ENCODE results near the gene UBE2D3.
"Not testable (repeated sequence)": the region's sequence is repeated elsewhere in the genome, so short reads cannot be mapped to it uniquely, and the experiment has no call there.

UBE2D3 gene

DNA sequence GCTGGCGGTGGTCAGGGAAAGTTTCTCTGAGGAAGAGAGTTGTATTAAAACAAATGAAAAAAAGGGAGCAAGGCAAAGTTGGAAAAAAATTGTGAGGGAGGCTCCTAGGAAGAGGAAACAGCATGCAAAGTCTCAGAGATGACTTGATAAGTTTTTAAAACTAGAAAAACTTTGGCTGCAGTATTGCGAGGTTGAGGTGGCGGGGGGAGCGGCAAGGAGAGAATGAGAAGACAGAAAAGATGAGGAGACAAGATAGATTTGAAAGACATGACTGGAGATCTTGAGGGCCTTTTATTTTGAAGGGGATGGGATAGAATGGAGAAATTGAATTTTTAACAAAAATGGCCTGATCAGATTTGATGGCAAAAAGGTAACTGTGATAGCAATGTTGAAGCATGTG is 4.8 kb upstream of the UBE2D3 start:
- DNase-seq = no peak

DNA sequence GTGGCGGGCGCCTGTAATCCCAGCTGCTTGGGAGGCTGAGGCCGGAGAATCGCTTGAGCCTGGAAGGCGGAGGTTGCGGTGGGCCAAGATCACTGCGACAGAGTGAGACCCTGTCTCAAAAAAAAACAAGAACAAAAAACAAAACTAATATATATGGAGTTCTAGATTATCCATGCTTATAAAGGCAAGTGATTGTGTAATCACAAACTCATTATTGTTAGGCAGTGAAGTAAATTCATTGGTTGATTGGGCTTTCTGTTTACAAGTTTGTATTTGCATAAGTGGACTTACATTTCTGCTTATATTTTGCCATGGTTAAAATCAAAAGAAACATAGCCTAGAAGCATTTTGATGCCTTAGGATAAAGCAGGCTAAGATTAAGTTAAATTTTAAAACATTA is 2.5 kb upstream of the UBE2D3 start:
- no peak for DNase-seq

DNA sequence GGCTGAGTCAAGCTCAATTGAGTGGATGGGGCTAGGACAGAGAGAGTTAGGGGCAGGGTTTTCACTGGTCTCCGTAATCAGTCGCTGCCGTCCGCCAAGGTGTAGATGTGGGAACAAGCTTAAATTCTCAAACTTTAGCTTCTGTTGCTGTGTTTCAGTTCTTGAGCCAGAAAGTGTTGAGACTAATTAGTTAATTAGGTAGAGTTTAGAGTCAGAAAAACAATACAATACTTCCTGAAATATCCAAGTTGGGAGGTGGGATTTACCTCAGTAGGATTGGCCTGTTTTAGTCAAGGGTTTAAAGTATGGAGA is 1.1 kb upstream of the UBE2D3 start:
- no peak for DNase-seq

DNA sequence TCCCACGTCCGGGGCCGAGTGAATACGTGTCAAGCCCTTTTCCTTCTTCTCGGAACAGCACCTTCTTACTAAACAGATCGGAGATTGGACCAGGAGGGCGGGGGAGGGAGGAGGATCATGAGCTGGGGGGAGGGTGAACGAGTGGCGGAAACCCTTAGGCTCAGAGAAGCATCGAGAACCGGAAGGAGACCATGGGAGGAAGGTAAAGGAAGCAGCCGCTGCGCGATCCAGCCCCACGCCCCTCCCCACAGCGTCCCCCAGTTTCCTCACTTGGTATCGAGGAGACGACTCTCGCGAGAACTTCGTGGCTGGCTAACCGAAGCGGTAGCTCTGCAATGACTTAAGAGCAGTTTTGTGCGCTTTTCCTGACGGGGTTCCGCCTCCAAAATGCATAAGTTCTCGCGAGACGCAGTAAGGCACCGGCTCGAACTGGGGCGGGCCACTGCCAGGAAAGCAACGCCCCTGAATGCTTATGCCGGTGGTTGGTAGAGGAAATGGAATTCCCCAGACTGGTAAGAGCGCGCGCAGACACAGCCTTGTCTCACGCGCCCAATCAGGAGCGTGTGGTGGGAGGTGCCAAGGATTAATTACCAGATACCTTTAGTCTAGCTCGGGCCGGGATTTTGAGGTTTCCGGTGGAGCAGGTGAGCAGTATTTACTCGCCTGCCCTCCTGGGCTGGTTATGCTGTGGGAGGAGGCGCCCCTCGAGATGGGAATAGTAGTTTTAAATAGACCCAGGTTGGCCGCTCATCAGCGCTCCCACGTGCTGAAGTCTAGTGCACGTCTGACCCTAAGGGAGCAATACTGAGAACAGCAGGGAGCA is 534 bp upstream of the UBE2D3 start:
- peak; percentile 89 to 99 (median 97) for DNase-seq

DNA sequence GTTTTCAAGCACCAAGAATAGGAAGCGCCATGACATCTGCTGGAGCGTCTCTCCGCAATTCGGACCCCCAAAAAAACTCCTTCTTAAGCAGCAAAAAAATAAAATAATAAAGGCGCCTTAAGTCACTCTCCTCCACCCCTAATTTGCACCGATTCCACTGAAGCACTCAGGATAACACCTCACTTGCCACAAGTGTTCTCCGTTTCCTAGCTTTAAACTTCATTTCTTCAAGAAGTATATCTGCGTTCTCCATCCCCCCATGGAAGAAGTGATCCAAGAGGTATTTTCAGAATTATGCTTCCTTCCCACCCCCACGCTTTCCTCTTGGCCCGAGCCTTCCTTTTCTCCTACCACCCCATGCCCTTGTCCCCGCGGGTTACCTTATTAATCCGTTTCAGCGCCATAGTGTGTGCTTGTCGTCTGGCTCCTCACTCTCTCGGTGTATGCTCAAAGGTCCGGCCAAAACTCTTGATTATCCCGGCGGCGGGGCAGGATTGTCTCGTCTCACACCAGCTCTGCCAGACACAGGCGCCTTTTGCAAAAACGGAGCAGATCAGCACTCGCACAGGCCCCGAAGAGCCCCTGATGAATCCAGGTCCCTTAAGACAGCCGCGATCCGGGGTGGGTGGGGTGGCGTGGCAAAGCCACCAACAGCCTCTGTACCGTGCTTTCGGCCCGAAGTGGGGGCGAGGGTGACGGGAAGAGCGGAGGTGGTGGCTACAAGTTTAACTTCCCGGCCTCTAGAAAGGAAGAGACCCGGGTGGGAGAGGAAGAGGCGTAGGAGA is 1.1 kb downstream of the UBE2D3 start:
- peak in 2 of 56 donors; percentile 50 to 74 for DNase-seq

DNA sequence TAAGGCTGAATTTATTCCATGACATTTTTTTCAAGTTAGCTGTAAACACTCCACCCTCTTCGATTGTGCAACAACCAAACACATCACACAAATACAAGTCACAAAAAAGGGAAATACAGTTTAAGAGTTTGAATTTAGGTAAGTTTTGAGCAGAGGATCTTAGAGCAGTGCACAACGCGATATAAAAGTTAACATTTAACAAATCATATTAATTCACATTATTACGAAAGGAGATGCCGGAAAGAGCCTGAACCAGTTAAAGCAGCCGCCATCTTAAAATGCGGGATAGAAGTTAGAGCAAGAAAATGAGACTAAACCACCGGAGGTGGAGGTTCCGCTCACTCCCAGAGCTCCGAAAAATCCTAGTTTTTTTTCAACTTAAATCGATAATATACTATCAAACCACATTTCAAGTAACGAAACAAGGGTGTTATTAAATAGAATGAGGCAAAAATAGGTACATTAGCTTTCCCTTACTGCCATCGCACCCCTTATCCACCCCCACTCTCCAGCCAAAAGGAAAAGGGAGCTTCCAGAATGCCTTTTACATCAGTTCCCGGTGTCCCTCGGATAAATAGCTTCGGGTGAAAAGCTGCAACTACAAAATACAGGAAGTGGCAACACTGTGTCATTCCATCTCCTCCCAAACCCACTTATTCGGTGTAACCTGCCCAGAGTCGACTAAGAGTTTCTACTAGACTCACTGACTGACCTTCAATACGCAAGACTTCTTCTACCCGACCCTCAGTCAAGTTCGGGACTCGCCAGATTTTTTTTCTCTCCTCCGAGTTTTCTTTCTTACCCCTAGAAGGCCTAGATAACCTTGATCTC is 1.9 kb downstream of the UBE2D3 start:
- peak in 44 of 56 donors; percentile 1 to 57 (median 24) for DNase-seq

DNA sequence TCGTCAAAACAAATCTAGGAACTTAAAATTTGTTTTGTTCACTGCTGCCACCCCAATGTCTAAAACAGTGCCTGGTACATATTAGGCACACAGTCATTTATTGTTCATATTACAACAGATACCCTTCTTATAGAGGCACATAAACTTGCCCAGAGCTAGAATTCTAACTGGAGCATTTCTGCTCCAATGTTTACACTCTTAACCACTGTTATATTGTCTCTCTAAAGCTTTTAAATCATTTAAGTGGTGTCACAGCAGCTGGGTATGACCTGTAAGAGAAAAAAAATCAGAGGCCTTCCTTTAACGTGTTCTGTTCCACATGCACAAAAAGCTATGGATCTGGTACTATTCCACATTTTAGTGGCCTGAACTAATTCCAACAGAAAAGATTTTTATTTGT is 3.0 kb downstream of the UBE2D3 start:
- no peak for DNase-seq

DNA sequence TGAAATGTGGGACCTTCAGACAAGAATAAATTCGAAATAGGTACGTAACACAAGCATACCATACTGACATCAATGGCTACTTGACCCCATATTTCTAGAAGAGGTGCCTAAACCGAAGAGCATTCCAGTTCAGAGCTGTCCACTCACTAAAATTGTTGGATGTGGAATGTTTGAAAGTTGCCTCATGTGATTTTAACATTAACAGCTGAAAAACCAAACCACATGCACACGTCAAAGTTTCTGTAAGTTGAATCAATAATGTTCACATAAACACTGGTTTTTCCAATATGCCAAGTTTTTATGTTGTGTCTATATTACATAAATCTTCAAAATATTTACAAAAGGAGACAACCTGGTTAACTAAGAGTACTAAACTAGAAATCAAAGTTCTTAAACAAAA is 3.5 kb downstream of the UBE2D3 start:
- DNase-seq = no peak

DNA sequence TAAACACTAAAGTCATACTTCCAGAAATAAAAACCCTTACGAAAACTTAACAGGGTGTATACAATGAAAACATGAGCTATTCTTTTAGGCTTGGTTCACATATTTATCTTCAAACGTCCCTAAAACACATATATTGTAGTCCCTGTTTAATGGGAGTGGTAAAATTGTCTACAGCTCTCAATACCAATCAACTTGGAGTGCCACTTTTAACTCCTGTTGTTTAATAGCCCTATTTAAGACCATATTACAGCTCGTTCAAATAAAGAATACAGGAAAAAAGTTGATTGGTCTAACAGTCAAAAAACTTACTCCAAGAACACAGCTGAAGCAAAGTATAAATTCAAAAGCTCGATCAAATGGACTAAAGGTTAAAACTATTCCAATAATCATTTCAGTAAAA is 3.9 kb downstream of the UBE2D3 start:
- no peak for DNase-seq

DNA sequence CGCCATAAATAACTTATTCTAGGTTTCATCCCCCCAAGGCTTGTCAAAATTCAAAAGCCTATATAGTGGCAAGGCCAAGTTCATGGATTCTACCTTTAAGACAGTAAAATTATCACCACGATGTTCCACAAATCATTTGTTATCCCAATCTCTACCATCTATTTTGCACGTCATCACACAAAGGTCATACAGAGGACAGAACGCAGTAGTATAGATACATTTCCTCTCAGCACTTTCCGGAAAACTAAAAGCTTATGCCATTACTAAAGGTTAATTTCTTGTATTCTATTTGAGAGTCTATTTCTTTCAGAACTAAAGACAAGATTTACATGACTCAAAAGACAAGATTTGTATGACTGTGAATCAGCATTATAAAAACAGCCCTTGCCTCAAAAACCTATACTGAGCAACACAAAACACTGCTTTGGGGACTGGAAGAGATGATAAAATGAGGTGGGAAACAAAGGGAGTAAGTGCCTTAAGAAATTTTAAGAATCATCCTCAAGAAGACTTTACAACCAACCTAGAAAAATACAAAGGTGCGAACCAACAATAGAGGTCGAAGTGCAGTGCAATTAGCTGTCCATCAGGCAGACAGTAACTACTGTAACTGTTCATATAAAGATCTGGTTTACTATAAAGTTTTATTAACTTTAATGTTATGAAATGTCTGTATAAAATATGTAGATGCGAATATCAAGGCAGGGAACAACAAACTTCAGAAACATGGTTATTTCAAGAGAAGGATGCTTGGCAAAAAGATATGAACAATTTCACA is 7.6 kb downstream of the UBE2D3 start:
- DNase-seq = no peak

DNA sequence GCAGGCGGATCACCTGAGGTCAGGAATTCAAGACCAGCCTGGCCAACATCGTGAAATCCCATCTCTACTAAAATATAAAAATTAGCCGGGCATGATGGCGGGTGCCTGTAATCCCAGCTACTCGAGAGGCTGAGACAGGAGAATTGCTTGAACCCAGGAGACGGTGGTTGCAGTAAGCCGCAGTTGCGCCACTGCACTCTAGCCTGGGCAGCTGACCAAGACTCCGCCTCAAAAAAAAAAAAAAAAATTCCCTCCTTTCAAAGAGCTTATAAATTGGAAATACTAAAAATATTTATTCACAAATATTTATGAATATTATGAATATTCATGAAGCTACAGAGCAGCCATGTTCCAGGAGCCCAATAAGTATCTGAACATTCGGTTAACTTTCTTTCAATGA is 8.3 kb downstream of the UBE2D3 start:
- not testable (repeated sequence) for DNase-seq

DNA sequence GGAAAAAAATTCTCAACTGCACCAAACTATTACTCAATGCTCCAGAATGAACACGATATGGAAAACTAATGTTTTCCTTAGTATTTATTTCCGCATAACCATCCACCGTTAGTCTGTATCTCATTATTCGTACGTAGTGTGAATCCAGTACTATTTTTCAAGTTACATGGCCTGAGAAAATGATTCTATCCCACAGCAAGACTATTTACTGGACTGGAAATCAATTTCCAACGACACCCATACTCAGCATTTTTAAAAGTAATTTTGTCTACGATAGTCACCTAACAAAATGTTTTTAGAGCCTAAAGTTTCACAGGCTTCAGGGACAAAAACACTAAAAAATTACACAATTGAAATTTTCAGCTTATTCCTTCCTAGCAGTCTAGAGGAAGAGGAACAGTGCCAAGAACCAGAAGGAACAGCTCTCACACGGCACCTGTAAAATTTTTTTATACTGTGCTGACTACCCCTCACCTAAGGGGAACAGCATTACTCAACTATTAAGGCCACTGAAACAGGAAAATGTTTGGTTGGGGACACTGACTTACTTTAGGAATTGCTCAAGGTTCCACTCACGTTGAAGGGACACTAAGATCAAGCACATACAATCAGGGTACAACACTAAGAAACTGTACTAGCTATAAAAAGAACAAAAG is 9.6 kb downstream of the UBE2D3 start:
- DNase-seq = no peak

DNA sequence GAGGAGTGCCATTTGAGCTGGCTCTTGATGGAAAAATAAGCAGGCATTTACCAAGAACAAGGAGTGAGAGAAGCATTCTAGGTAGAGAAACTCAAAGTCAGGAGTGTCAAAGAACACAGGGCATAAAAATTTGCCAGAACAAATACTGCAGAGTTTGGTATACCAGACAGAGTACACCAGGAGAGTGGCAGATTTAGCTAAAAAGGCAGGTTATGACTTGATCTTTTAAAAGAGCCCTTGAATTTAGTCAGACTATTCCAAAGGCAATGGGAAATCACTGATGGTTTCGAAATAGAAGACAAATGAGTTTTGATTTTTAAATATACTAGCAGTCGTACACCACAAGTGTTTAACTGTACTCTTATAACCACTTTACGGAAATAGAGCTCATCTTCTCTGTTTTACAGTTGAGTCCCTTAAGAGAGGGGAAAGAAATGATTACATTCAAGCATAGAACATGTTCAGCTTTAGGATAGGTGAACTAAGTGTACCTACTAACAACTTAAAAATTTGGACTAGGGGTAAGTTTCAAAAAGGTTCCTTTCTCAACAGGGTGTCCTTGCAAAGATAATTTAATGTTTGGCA is 10.2 kb downstream of the UBE2D3 start:
- DNase-seq = no peak

DNA sequence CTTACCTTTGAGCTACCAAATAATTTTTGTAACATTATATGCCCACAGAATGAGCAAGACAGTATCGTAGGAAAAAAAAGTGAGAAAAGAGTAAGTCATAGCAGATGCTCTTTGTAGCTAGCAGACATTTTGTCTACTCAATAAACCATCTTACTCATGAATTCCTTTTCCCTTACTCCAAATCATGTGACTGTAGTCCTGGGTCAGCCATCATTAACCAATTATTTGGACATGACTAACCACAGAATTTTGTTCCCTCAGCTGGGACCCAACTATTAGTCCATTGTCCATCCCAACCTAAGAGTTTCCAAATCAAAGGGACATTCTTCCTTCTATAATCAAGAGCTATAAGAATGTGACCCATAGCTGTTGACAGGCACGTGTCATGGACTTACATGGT is 11.4 kb downstream of the UBE2D3 start:
- no peak for DNase-seq

DNA sequence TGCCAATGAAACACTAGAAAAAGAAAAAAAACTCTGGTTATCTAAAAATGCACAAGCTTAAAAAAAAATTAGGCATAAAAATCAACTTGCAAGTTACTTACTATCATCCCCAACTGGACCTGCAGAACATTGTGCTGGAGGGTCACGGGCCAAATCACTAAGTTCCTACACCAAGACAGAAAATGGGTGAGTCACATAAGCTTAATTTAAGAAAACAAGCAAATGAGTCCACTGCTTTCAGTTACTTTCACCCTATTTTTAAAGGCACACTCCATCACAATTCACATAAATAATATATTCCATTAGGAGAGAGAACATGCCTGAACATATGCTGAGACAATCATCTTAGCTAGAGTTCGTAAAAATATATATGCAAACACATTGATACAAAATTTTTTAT is 17.7 kb downstream of the UBE2D3 start:
- no peak for DNase-seq

DNA sequence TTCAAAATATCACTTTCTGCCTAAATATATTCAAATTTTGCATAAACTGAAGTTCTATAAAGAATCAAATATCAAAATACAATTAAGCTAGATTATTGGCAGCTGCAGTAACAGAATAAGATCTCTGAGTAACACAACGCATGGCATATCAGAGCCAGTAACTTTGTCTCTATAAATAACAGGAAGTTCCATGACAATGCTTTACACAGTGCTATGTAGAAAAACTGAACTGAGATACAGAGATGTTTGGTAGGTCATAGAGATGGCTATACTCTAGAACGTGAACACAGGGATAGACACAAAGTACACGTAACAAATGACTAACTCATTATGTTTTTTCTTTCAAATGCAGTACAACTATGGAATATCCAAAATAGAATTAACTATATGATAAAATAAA is 18.2 kb downstream of the UBE2D3 start:
- no peak for DNase-seq

DNA sequence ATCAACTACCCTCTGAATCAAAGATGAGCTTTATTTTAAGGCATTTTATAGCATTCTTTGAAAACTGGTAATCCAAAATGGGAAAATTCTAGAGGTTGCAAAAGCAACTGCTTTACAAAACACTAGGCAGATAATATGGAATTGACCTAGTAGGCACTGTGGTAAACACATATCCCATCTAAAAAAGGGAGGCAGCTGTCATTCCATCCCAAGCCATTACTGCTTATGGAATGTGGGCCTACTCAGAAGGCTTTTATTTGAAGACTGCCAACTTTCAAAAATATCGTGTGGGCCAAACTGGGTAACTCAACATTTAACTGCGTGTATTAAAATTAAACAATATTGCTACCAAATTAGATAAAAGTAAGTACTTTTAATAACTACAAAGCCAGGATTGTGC is 19.3 kb downstream of the UBE2D3 start:
- no peak for DNase-seq

DNA sequence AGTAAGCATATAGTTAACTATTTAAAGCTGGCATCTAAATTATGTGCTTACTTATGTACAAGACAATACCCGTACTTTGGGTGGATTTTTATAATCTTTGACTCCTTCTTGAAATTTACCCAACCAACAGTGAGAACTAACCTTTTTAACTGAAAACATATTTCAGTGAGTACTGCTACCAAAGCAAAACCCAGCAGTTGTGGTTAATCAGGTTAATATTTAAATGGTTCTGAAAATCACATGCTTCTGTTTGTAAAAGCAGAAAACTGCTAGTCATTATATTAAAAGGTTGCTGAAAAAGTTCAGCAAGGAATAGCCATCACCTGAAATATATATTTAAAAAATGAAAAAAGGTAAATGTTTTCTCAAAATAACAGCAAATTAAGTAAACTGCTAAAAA is 20.0 kb downstream of the UBE2D3 start:
- DNase-seq = no peak

DNA sequence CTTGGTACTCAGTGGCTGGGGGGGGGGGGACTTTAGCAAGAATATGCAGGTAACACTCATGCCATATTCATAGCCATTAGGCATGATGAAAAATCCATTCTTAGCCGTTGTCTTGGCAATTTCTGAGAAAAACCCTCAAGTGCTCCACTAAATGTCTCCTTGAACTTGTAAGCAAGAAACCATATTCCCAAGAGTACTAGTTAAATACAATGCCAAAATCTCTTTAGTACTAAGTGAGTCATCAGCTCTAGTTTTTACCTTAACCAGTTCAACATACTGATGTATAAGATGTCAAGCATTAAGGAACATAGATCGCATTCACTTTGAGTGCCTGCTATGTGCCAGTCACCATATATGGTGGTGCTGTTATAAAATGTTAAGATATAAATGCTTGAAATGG is 27.5 kb downstream of the UBE2D3 start:
- DNase-seq = no peak

DNA sequence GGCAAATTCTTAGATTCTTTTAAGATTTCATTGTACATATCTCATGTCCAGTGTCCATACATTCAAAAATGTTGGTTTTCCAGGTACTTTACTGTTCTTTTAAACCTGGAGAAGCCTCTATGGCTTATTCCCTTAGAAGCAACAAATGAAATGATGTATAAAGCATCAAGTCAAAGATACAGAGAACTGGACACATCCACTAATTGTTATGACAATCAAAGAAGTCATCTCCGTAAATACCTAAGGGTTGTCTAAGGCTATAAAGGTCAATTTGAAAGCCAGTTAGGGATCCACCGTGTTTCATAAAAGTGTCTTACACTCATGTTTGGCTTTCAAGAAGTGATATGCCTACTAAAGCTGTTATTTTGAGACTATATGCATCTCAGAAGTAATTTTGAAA is 32.4 kb downstream of the UBE2D3 start:
- DNase-seq = no peak

All from nucleus accumbens (tissue), 56 donors.